Psoas muscle (tissue), 8 donors: ENCODE measurements around the gene HAUS2. TPM values are rescaled to one million over a fixed set of nuclear protein-coding genes. Genes with fewer than 3 reads are reported as not detected.

Experiments
- ATAC-seq, 4 donors: fragments of 200-7000 bp; cut with Tn5 transposase; one replicate each; pipeline ENCODE4 v1.9.1; 2020; ENCODE audit warnings: moderate library complexity in 3 of 4, mild to moderate bottlenecking in 2 of 4
- DNase-seq, 2 donors: peaks; one replicate each; pipeline ENCODE4 v3.0.0-alpha.2; 2020
- H3K27ac ChIP-seq: fragments of 200-600 bp; one replicate; pipeline ENCODE4 v1.8.0; 2022
- H3K27me3 ChIP-seq, 3 donors: fragments of 200-600 bp in 1 of 3; one replicate each; pipeline versions ENCODE4 v1.6.1 to v1.8.0; 2013 to 2022; ENCODE audit warnings: low read length in 2 of 3, mild to moderate bottlenecking in 2 of 3, moderate library complexity in 1 of 3; ENCODE audit not compliant: insufficient read depth in 3 of 3
- H3K36me3 ChIP-seq, 2 donors: fragments of 200-600 bp in 1 of 2; one replicate each; pipeline versions ENCODE4 v1.6.1 to v1.8.0; 2013 to 2022; ENCODE audit warnings: low read depth in 1 of 2, mild to moderate bottlenecking in 1 of 2, moderate library complexity in 1 of 2; ENCODE audit not compliant: insufficient read depth in 1 of 2
- H3K4me1 ChIP-seq: fragments of 200-600 bp; one replicate; pipeline ENCODE4 v1.8.0; 2022
- H3K4me3 ChIP-seq: fragments of 200-600 bp; one replicate; pipeline ENCODE4 v1.8.0; 2022; ENCODE audit warnings: mild to moderate bottlenecking
- H3K9me3 ChIP-seq: fragments of 200-600 bp; one replicate; pipeline ENCODE4 v1.8.0; 2022
- CTCF ChIP-seq: fragments of 200-600 bp; IDR thresholded peaks from one replicate; pipeline ENCODE4 v1.8.0; 2022; ENCODE audit warnings: antibody characterized with exemption
- WGBS, 3 donors: extraction: QIAGEN DNeasy Blood & Tissue Kit; methylation state at CpG; one replicate each; pipeline versions ENCODE4 v1.1.6 to v1.1.7; 2013; 5-methylcytosine and 5-hydroxymethylcytosine counted together
- intact Hi-C, 2 donors: fragments of 100-400 bp; cut with DNase I; formaldehyde crosslinking; loops; one replicate each; pipeline versions ENCODE4 v1.11.0 to v1.14.2; 2022
- polyA plus RNA-seq, 3 donors: library from polyadenylated mRNA; stranded (reverse); fragments of 200-250 nt; gene quantifications; one replicate each; pipeline ENCODE4 v1.2.3, GENCODE V29; 2013
- total RNA-seq, 4 donors: library from RNA; stranded (reverse); fragmentation: NEBNext Ultra II Directional in 2 of 4; extraction: Animal tissue kit (Norgen Biotek cat#: 25700) in 2 of 4; gene quantifications; one replicate each; pipeline versions ENCODE4 v1.2.1 to v1.2.4, GENCODE V29; 2021 to 2023
- donor health status: healthy with polysubstance abuse.
- donor health status: DM: no; HTN: no; CAD: no; lungs with moderate emphysema.
- donor health status: Bipolar disorder and iron deficiency.
- donor health status: healthy.
- donor health status: DM: yes; HTN: yes; CAD: no.
- donor health status: DM: no; HTN: no; CAD: no.
- donor health status: DM: no; HTN: no; CAD: no.
- donor health status: DM: yes; HTN: yes; CAD: no.

HAUS2 gene
- total and polyA plus RNA-seq, 7 donors = 9.1 to 17.3 (median 11.3) TPM

DNA sequence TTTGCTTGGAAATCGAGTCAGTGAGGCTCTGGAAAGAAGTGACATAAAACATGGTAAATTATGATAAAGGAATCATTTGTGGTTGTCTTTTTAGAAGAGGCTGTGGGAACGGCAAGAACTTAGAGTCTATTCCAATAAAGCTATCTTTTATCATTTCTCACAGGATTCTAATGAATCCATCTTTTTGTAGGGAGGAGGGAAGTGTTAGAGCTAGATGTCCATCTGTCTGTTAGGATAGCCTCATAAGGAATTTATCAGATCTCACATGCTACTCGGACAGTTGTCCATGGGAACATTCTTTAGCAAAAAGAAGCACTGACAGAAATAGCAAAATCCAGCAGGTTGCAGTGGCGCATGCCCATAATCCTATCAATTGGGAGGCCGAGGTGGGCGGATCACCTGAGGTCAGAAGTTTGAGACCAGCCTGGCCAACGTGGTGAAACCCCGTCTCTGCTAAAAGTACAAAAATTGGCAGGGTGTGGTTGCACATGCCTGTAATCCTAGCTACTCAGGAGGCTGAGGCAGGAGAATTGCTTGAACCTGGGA lies 63.8 kb downstream of the HAUS2 start:
- no peak overlapping the region for H3K27ac ChIP-seq
- H3K4me3 ChIP-seq = no peak overlapping the region
- H3K9me3 ChIP-seq = no peaks in the 10 kb centered on the region
- peaks cover 9% of the 10 kb centered on the region for H3K4me1 ChIP-seq
- intact Hi-C loops = no loop called here
- DNase-seq (no peak), ATAC-seq (no peak)
- no peaks in the 10 kb centered on the region for H3K27me3 ChIP-seq
- WGBS, 3 donors = 79 to 85% (median 80%) methylated on average over 8 of the region's 8 CpGs
- TF ChIP-seq CTCF = no peak
- no peaks in the 10 kb centered on the region for H3K36me3 ChIP-seq

DNA sequence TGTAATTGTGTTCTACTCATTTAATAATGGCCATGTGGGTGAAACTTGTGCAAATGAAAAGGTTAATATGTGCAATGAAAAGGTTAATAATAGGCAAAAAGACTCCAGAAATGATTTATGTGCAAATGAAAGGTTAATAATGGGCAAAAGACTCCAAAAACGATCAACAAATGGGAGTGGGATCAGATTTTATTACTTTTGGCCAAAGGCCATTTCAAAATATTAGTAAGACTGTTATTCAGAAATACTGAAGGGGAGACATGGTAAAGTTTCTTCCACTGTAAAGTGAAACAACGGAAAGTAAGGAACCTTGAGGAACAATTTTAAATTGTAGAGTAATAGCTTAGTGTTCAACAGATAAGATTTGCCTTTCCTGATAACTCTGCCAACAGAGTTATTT lies 67.5 kb downstream of the HAUS2 start:
- H3K27ac ChIP-seq = no peak overlapping the region
- no peak for ATAC-seq
- H3K27me3 ChIP-seq = no peaks in the 10 kb centered on the region
- TF ChIP-seq CTCF = no peak
- no peaks in the 10 kb centered on the region for H3K4me1 ChIP-seq
- H3K4me3 ChIP-seq = no peak overlapping the region
- peaks cover 0 to 5% of the 10 kb centered on the region in 2 donors for H3K36me3 ChIP-seq
- WGBS, 3 donors = 34 to 38% (median 35%) methylated on average over 2 of the region's 2 CpGs
- intact Hi-C loops = no loop called here
- no peak for DNase-seq
- H3K9me3 ChIP-seq = no peaks in the 10 kb centered on the region

Other genes starting within 250 kb of the HAUS2 start
- gene CAPN3, start 189.3 kb upstream of the HAUS2 start, total RNA-seq = 100 to 1,000 TPM; 216 to 413 (median 266) TPM
- 100 to 1,000 TPM; 114 to 214 (median 154) TPM for gene CAPN3, start 189.3 kb upstream of the HAUS2 start, polyA plus RNA-seq
- gene ZNF106, start 57.7 kb upstream of the HAUS2 start, total RNA-seq = 100 to 1,000 TPM; 520 to 768 (median 704) TPM
- 100 to 1,000 TPM in 2 of 3 donors, 10 to 100 TPM in 1; 76.1 to 617 (median 125) TPM for gene ZNF106, start 57.7 kb upstream of the HAUS2 start, polyA plus RNA-seq
- 10 to 100 TPM; 21.9 to 42.2 (median 31.6) TPM for gene SNAP23, start 53.2 kb upstream of the HAUS2 start, total RNA-seq
- 10 to 100 TPM; 12.9 to 17.4 (median 17.2) TPM for gene SNAP23, start 53.2 kb upstream of the HAUS2 start, polyA plus RNA-seq
- 10 to 100 TPM in 3 of 4 donors, 1 to 10 TPM in 1; 6.8 to 16.3 (median 10.8) TPM for gene LRRC57, start within 50 bp of the HAUS2 start, total RNA-seq
- gene LRRC57, start within 50 bp of the HAUS2 start, polyA plus RNA-seq = 1 to 10 TPM; 3.7 to 8.3 (median 5.0) TPM
- gene STARD9, start 26.8 kb downstream of the HAUS2 start, total RNA-seq = 1 to 10 TPM; 1.6 to 4.1 (median 2.0) TPM
- 1 to 10 TPM in 2 of 3 donors, under 1 TPM in 1; 0.65 to 1.7 (median 1.3) TPM for gene STARD9, start 26.8 kb downstream of the HAUS2 start, polyA plus RNA-seq
- gene CDAN1, start 188.3 kb downstream of the HAUS2 start, total RNA-seq = 1 to 10 TPM; 3.7 to 7.9 (median 5.2) TPM
- 1 to 10 TPM; 4.1 to 5.6 (median 4.8) TPM for gene CDAN1, start 188.3 kb downstream of the HAUS2 start, polyA plus RNA-seq